NCI-H446 treated with DMSO at 0.1 percent for 48 hours (cell line): ENCODE results near the gene STARD5.
"Not testable (repeated sequence)": the region's sequence is repeated elsewhere in the genome, so short reads cannot be mapped to it uniquely, and the experiment has no call there.

ENCODE experiments used
- DNase-seq: peaks from one replicate; lab custom pipeline; 2025; lab: John Stamatoyannopoulos, UW

STARD5 gene

DNA sequence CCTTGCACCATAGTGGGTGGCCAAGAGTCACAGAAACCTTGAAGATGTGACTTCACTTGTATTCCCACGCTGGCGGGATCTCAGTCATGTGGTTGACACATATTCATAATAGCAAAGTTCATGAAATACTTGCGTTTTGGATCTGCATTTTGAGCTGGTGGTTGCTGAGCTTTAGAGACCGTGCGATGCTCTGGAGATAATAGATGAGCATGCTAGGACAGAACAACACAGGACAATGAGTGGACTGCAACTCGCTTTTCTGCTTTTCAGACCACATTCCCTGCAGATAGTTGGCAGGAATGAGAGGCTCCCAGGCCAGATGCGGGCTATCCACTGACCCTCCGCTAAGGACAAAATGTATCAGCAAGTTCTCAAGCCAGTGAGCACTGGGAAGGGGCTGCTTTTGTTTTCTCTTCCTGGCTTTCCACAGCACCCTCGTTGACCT lies 13.8 kb upstream of the STARD5 start:
- no peak for DNase-seq

DNA sequence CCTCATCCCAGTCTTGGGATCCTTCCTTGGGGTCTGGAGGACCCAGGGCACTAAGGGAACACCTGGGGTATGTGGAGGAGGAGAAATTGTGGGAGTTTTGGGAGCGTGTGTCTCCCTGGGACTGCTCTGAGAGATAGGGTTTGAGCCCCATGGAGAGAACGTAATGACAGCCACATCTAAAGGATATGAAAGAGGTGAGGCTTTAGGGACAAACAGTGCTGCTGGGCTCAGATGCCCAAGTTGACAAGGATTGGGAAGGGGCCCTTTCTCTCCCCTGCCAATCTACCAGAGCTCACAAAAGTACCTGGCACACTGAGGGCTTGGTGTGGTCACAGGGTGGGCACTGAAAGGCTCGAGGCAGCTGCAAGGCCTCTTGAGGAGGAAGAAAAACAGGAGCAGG lies 13.3 kb upstream of the STARD5 start:
- DNase-seq = no peak

DNA sequence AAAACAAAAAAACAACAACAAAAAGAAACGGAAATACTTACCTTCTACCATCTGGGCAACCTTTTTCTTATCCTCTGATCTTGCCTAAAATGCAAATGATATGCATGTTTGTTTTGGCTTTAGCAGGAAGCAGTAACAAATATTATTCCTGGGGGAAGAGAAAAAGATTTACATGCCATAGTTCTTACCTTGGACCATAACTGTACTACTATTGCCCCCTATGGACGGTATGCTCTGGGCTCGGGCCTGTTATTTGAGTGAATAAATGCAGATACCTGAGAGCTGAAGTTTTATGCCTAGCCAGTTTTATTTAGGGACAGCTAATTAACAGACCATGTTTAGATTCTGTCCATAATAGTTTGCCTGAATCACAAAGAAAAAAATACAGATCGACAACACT lies 12.6 kb upstream of the STARD5 start:
- DNase-seq = no peak

DNA sequence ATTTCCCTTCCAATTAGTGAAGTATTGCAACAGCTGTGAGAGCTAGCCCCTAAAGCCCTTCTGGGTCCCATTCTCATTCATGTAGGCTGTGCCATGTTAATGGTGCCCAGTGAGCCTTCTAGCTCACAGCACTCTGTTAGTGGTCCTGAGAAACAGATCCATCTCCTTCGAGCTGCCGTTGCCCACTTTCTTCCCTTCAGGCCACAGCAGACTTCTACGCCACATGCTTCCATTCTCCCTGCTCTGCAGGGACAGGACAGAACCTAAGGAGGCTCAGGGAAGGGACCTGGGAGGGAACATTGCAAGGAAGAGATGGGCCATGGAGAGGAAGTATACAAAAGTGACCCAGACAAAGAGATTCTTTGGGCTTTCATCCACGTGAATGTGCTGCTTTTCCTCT lies 11.7 kb upstream of the STARD5 start:
- no peak for DNase-seq

DNA sequence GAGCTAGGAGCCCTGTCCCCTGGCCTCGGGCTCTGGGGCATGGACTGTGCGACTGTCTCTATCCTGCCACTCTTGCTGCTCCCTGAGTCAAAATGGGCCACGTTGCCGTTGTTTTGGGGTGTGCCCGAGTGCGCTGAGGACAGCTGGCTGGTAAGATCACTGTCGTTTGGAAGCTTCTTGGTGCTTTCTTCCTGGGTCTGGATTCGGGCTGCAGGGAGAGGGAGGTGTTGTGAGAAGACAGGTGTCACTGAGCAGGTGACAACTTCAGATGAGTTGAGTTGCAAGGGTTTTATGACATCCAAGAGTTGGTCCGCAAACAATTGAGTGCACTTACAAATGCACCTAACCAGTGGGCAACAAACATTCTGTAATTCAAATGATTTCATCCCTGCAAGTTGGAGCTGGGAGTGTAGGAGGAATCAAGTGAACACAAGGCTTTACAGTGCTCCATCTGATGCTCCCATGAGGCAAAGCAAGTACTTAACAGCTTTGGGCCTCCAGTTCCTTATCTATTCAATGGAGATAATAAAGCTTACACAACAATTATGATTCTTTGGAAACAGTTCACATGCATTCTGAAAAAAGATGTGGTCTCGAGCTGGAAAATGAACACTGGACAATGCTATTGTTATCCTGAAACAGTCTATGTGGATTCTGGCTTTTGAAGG lies 11.0 kb upstream of the STARD5 start:
- DNase-seq = no peak

DNA sequence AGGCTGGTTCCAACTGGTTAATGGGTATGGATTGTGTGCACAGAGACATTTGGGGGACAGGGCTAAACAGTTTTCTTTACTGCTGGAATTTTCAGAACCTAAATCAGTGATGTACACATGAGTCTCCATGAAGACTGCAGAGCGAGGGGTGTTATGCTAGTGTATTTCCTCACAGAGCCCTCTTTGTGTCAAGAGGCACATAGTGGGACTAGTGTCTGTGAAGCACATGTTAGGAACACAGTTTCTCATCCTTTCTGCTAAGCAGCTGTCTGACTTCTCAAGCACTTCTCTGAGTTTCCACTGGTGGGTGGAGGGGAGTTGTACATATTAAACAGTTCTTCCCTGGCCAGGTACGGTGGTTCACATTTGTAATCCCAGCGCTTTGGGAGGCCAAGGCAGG lies 9.4 kb upstream of the STARD5 start:
- no peak for DNase-seq

DNA sequence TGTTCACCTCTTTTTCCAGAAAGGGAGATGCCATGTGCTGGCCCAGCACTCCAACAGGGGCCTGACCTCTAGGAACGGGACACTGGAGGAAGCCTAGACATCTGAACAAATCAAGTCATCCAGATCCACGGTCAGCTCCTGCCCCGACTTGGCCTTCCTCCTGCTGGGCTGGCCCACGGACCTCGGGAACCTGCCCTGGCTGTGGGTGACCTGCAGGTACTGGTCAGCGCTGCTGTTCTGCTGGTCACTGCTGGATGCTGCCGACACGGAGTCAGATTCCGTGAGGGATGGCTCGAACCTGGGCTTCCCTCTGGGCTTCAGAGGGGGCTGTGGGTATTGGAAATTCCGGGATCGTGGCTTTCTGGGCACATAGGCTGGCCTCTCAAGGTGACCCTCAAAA lies 8.4 kb upstream of the STARD5 start:
- DNase-seq = no peak

DNA sequence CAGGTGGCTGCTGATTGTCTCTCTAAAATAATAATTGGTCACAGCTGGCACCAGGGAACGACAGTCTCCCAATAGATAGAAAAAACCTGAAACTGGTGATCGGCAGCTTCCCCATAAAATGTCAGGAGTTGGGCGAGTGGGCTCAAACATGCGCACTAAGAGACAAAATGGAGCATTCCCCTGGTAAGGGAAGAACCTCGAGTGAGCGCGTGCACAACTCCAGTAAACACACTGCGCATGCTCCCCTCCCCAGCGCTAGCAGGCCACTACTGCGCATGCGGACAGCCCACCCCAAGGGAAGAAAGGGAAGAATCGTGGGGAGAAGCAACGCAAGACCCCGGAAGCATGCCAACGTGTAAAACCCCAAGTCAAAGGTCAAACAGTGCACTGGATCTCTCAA lies 7.7 kb upstream of the STARD5 start:
- DNase-seq = no peak

DNA sequence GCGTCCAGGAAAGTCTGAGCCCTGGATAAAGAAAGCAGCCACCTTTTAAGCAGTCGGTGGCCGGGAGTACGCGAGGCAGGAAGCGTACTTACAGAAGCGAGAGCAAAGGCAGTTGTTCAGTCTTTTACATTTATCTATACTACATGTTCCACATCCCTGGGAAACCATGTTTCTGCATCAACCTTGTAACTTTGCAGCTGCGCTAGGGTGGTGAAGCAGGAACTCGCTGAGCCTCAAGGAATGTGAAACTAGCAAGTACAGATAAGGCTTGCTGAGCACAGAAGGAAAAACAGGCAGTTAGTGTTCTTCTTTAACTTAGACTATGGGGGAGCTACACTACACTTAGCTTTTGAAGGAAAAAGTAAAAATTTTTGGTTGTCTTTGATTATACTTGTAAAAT lies 7.2 kb upstream of the STARD5 start:
- DNase-seq = not testable (repeated sequence)

DNA sequence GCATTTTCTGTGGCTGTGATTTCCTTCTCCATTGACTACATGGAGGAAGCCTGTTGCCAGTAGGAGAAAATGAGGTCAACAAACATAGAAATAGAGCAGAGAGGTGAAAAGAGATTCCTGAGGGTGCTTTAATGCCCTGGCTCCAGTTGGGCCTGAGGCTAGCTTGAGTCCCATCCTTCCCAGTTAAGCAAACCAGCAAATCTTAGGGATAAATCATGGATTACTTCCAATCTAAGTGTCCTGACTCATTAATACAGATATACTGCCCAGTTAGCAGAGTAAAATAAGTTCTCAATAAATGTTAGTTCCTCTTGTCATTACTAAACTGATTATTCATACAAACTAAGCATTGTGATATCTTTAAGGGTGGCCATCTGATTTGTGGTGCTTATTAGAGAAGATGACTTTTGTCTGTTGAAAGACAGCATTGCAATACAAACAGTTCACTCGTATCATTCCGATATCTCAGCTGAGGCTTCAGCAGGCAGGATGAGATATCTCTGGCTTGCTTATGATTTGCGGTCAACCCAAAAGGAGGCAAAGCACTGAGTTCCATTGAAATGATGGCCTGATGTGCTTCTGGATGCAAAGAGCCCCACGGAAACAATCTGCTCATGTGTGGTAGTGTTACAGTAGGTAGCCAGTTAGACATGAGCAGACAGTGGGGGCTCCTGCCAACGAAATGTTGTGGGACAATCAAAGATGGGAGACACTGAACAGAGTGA lies 6.6 kb upstream of the STARD5 start:
- no peak for DNase-seq

DNA sequence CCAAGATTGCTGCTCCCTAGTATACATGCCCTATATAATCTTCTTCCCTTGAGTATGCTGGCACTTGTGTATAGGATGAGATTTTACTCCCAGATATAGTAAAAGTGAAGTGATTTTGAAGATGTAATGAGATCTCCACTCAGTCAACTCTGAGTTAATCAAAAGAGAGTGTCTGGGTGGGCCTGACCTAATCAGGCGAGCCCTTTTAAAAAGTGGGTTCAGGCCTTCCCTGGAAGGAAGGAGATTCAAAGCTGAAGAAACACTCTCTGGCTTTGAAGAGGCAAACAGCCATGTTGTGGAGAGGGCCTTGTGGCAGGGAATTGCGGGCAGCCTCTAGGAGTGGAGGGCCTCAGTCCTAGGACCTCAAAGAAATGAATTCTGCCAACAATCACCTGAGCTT lies 5.5 kb upstream of the STARD5 start:
- no peak for DNase-seq

DNA sequence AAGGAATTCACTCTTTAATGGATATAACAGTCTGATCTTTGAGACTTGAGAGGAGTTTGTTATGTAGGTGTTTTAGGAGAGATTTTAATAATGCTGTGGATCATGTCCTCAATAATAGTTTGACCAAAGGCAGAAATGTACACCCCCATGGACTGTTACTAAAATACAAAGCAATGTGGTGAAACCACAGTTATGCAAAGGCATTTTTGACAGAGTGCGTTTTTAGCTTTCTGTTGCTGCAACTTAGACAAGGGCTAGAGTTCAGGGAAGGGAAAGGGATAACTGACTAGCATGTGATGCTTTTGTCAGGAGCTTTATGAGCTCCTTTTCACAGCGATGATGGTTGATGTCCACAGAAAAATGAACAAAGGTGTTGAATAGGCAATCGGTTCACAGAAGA lies 3.6 kb upstream of the STARD5 start:
- no peak for DNase-seq

DNA sequence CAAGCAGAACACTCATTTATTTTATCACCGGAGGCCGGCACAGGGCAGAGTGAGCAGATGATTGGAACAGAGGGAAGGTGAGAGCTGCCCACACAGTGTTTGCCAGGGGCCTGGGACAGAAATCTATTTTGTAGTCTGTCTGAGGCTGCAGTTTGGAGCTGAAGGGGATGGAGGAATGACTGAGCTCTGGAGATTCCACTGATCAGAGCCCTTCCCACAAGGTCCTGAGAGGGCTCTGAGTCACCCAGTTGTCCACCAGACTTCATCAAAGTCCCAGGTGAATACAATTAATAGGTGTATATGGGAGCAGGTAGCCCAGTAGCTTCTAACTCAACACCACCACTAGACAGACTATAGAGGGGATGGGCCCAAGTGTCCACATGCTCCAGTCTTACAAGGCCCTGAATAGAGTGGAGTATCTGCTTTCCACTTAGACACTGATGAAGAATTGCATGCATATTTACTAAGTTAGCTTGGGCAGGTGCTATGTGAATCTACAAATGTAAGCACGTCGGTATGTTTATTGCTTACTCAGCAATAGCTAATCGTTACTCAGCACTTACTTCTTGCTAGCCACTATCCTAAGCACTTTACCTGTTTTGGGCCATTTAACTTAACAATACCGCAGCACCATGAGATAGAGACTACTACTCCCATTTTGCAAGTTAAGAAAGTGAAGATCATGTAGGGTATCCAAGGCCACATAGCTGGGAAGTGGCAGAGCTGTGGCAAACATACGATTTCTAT lies 2.7 kb upstream of the STARD5 start:
- no peak for DNase-seq

DNA sequence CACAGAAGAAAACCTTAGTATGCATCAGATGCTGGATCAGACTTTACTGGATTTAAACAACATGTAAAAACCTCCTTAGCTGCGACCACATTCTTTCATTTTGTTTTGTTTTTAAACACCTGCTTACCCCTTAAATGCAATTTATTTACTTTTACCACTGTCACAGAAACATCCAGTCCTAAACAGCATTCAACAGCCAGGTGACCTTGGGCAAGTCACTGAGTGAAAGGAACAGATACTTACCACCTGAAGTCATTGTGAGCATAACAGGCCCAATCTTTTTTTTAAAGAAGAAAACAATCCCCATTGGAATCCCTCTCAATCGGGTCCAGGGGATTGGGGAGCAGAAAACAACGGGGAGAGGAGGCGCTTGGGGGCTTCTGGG lies 390 bp downstream of the STARD5 start:
- DNase-seq = no peak

DNA sequence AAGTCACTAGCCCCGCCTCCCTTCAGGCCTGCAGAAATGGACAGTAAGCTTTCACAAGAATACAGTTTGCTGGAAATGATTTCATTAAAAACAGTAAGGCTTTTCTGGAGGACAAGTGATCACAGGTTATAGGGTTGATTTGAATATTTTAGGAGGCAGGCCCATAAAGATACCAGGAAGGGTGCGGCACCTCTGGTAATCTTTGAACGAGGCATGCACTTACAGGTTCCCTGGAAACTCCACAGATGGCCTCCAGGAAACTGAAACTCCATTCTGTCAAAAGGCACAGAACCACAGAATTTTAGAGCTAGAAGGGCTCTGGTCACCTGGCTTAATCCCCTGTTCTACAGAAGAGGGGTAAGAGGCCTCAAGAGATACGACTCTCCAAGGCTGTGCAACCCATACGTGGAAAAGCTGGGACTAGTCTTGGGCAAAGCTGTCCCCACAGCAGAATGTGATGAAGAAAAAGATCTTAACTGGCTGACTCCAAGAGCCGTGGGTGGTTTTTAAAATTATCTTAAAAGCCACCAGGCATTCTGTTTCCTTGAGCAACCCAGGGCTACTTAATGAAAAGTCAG lies 1.2 kb downstream of the STARD5 start:
- no peak for DNase-seq

DNA sequence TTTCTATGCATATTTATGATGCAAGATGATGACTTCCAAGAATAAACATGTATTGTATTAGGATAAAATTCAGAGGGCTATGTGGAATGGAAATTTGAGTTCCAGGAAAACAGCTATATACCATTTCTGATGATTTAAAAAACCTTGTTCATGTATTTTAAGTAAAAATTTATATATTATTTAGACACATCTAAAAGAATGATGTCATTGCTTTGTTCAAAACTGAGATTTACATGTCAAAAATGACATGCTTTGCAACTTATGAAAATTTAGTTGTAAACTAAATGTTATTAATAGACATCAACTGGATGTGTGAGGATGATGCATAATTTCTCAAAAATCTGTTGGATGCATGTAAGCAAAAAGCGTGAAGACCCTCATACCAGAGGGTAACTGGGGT lies 2.3 kb downstream of the STARD5 start:
- DNase-seq = no peak

DNA sequence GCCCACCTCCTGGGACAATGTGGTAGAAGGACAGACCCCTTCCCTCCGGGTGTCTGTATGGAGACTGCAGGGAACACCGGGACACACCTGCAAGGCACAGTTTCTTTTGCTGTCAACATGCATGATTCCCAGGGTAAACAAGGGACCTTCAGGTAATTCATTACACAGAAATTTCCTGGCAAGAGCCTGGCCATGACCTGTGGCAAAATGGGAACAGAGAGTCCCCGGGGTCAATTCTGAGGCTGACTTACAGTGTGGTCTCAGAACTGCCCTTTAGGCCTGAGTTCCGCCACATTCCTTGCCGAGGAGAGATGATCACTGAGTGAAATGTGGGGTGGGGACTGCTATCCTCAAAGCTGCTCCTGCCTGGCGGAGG lies 6.3 kb downstream of the STARD5 start:
- no peak for DNase-seq

DNA sequence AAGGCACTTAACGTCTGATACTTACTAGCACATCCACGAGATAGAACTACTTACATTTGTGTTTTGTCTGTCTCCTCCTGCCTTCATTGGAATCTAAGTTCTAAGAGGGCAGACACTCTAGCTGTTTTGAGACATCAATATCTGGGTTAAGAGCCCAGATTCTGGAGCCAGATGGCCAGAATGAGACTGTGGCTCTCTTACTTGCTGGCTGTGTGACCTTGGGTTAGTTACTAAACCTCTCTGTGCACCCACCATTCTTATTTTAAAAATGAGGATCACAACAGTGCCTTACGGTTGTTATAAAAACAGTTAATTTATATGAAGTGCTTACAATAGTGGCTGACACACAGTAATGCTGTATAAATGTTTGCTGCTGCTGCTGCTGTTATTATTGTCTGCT lies 7.7 kb downstream of the STARD5 start:
- DNase-seq = no peak

DNA sequence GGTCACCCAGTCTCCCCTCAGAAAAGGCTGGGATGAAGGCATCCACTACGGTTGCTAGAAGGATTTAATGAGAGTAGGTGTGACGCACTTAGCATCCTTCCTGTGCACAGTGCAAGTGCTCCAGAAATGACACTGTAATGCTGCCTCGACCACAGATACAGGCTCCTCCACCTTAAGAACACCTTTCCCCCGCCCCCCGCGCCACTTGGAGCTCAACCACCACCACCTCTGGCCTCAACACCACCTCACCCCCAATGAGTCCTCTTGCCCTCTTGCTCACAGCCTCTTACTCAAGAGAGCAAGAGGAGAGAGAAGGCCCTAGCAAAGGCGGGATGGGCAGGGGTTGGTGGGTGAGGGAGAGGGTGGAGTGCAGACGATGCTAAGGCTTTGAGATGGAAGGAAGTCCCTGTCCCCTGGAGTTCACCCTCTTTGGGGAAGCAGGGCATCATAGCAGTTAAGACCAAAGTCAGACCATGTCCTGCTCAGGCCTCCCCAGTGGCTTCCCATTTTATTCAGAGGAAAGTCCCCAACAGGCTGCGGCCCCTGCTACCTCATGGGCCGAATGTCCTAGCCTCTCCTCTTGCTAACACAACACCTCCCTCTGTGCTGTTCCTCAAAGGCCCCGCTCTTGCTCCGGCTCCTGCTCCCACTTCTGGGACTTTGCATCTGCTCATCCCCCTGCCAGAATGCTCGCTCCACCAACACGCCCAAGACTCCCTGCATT lies 8.3 kb downstream of the STARD5 start:
- no peak for DNase-seq

DNA sequence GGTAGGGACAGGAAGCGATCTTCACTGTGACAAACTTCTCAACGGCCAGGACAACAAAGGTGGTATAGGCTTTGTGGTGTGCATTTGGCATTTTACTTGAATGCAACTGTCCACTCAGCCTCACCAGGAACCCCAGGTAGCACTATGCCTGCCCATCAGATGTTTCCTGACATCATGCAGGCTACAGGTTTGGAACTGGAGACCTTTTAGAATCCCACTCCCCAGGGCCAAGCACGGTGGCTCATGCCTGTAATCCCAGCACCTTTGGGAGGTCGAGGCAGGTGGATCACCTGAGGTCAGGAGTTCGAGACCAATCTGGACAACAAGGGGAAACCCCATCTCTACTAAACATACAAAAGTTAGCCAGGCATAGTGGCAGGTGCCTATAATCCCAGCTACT lies 9.6 kb downstream of the STARD5 start:
- no peak for DNase-seq

DNA sequence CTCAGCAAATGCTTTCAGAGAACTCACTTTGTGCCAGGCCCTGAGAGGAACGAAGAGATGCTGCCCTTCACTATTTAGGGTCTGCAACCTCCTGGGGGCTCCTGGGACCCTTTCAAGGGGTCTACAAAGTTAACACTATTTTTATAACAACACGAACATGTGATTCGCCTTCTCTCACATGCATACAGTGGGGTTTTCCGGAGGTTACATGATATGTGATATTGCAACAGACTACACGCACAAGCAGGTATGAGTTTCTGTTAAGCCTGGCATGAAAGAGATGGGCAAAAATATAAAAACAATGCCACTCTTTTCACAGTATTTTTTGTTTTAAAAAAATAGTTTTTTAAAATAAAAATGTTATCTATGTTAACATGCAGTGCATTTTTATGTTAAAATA lies 10.3 kb downstream of the STARD5 start:
- no peak for DNase-seq

DNA sequence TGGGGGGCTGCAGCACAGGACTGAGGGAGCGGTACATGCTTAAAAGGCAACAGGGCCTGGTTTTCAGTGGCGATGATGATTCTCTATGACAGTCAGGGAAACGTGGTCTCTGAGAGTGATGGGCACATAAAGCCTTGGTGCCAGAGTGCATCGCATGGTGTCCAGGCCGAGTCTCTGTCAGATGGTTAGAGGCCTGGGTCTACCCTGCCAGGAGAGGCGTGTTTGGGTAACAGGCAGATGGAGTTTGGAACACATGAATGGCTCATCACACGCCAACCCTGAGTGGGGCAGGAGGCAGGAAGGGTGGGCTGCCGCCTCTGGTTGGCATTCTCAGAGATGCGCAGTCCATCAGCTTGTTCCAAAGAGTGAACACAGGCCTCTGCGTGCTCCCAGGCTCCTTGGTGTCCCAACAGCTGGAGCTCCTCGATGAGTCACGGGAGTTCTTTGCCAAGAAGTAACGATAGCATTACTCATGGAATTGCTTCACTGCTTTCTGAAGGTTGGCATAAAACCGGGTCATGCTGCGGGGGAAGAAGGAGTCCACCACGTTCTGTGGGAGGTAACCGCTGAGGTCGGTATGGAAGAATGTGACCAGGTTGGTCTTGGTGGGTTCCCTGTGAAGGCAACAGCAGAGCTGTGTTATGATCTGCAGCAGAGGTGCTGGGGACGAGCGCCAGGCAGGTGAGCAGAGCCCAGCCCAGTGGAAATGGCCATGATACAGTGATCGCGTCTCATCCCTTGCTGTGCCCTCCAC lies 11.0 kb downstream of the STARD5 start:
- DNase-seq = peak; percentile 62
